MCF 10A (cell line): ENCODE results near the gene SP2. TPM values are rescaled to one million over a fixed set of nuclear protein-coding genes. Genes with fewer than 3 reads are reported as not detected.
A peak's percentile ranks its signal among the peaks of the same experiment; 100 is the strongest.

Source experiments
- BruUV-seq: library from RNA; stranded (reverse); fragments of 400-500 nt; replicated peaks from 2 replicates; lab custom pipeline; 2021; lab: Mats Ljungman, UMichigan
- CTCF ChIA-PET: fragments of 300-600 bp; sonication (Branson Sonifier 250); formaldehyde crosslinking; extraction: SDS; loops from one replicate; lab custom pipeline; 2021; ENCODE audit warnings: antibody characterized with exemption, inconsistent platforms; lab: Yijun Ruan, JAX
- POLR2A ChIA-PET: fragments of 300-600, 350-650 bp; sonication (Branson Sonifier 250); formaldehyde crosslinking; extraction: SDS; loops from one replicate; lab custom pipeline; 2020; ENCODE audit warnings: antibody characterized with exemption, inconsistent platforms; lab: Yijun Ruan, JAX
- DNase-seq: peaks from one replicate; pipeline ENCODE4 v3.0.0-alpha.2; 2018; ENCODE audit not compliant: unreplicated experiment
- H3K27ac Mint-ChIP-seq: one replicate; pipeline ENCODE4 v1.8.0; 2022; ENCODE audit warnings: mild to moderate bottlenecking, low read depth, mixed read lengths; ENCODE audit not compliant: unreplicated experiment
- H3K27me3 Mint-ChIP-seq: one replicate; pipeline ENCODE4 v1.8.0; 2022; ENCODE audit warnings: mixed read lengths; ENCODE audit not compliant: insufficient read depth, unreplicated experiment
- H3K36me3 Mint-ChIP-seq: one replicate; pipeline ENCODE4 v1.8.0; 2022; ENCODE audit warnings: mild to moderate bottlenecking, moderate library complexity, mixed read lengths; ENCODE audit not compliant: insufficient read depth, unreplicated experiment
- H3K4me1 Mint-ChIP-seq: one replicate; pipeline ENCODE4 v1.8.0; 2022; ENCODE audit warnings: mixed read lengths; ENCODE audit not compliant: insufficient read depth, unreplicated experiment
- H3K4me3 Mint-ChIP-seq: one replicate; pipeline ENCODE4 v1.8.0; 2022; ENCODE audit warnings: mild to moderate bottlenecking, moderate library complexity, mixed read lengths; ENCODE audit not compliant: unreplicated experiment
- H3K9me3 Mint-ChIP-seq: one replicate; pipeline ENCODE4 v1.8.0; 2022; ENCODE audit warnings: mixed read lengths; ENCODE audit not compliant: unreplicated experiment
- CTCF ChIP-seq: fragments of 200-600 bp; IDR thresholded peaks from one replicate; pipeline ENCODE4 v1.8.0; 2022; ENCODE audit warnings: antibody characterized with exemption, mild to moderate bottlenecking; ENCODE audit not compliant: unreplicated experiment
- intact Hi-C: fragments of 100-400 bp; cut with micrococcal nuclease; formaldehyde crosslinking; loops from 2 replicates; pipeline ENCODE4 v1.14.1; 2022
- total RNA-seq: library from RNA; stranded (reverse); gene quantifications from 2 replicates; pipeline ENCODE4 v1.2.3, GENCODE V29; 2022

Gene SP2
- total RNA-seq, 1 experiment from 2014 or later = 15.1 TPM

DNA sequence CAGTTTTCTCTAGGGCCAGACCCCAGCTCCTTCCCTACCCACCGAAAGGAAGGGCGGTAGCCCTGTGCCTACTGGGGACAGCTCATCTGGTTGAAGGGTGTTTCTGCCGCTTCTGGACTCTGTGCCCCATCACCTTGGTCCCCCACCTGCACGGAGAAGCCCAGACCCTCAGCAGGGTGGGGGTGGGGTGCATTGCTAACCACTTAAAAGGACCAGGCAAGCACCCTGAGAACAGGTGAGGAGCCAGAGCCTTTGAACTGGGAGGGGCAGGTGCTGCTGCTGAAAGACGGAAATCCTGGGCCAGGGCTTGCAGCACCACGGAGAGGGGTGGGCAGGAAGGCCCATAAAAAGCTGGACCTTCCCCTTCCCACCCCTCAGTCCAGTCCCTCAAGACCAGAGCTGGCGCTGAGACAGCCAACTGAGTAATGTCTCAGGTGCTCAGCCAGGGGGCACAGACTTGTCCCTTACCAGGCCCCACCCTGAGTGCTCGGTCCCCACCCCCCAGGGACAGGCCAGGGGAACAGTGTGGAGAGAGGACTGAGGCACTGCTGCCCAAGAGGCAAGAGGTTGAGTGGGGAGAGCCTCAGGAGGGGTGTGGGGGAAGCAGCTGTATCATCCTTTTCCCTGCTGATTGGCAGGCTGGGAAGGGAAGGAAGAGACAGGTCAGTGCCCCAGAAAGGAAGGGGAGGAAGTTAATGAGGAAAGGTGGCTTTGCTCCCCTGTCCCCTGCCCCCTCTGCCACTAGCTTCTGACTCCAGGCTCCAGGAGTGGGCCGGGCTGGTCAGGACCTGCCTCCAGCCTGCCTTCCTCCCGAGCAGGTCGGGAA, 10.9 kb upstream of the SP2 start:
- ChIA-PET POLR2A (interaction anchor here (0.7 to 3.5 kb wide), 9 partner anchors 8 to 1341 kb away, joined by 3 to 16 read pairs (median 4); partner anchors contain the start of genes SCRN2 and SP2), CTCF (interaction anchor here (0.5 to 15.4 kb wide), 6 partner anchors 9 to 66 kb away, joined by 3 to 523 read pairs (median 3); partner anchors contain the start of genes SCRN2 and SP6)
- no peak overlapping the region for H3K4me3 Mint-ChIP-seq
- no peaks in the 10 kb centered on the region for H3K27me3 Mint-ChIP-seq
- no peak overlapping the region for H3K27ac Mint-ChIP-seq
- no peak for TF ChIP-seq CTCF
- H3K9me3 Mint-ChIP-seq = no peaks in the 10 kb centered on the region
- no peaks in the 10 kb centered on the region for H3K4me1 Mint-ChIP-seq
- no peak for DNase-seq
- H3K36me3 Mint-ChIP-seq = no peaks in the 10 kb centered on the region
- intact Hi-C loops = no loop called here
- no TSS peak for BruUV-seq

DNA sequence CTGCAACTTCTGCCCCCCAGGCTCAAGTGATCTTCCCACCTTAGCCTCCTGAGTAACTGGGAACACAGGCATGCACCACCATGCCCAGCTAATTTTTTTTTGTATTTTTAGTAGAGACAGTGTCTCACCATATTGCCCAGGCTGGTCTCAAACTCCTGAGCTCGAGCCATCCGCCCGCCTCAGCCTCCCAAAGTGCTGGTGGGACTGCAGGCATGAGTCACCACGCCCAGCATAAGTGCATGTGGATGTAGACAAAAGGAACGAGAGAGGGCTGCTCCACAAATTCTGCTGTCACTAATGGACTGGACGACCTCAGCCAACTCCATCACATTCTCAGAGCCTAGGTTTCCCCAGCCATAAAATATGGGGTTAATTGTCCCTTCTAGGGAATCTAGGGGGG, 7.7 kb upstream of the SP2 start:
- no peak for DNase-seq
- Mint-ChIP-seq H3K4me1 (no peaks in the 10 kb centered on the region), H3K9me3 (no peaks in the 10 kb centered on the region), H3K27ac (no peak overlapping the region), H3K36me3 (peaks cover 5% of the 10 kb centered on the region), H3K4me3 (no peak overlapping the region), H3K27me3 (no peaks in the 10 kb centered on the region)
- TF ChIP-seq CTCF = no peak
- intact Hi-C loops = no loop called here
- ChIA-PET CTCF (interaction anchor here (0.5 to 15.4 kb wide), 7 partner anchors 16 to 1840 kb away, joined by 3 to 523 read pairs (median 4); partner anchors contain the start of genes SCRN2 and SP6), POLR2A (interaction anchor here (9.4 kb wide), 1 partner anchor 45 kb away, joined by 178 read pairs; the partner anchor contains the start of gene SCRN2)
- BruUV-seq = no TSS peak

DNA sequence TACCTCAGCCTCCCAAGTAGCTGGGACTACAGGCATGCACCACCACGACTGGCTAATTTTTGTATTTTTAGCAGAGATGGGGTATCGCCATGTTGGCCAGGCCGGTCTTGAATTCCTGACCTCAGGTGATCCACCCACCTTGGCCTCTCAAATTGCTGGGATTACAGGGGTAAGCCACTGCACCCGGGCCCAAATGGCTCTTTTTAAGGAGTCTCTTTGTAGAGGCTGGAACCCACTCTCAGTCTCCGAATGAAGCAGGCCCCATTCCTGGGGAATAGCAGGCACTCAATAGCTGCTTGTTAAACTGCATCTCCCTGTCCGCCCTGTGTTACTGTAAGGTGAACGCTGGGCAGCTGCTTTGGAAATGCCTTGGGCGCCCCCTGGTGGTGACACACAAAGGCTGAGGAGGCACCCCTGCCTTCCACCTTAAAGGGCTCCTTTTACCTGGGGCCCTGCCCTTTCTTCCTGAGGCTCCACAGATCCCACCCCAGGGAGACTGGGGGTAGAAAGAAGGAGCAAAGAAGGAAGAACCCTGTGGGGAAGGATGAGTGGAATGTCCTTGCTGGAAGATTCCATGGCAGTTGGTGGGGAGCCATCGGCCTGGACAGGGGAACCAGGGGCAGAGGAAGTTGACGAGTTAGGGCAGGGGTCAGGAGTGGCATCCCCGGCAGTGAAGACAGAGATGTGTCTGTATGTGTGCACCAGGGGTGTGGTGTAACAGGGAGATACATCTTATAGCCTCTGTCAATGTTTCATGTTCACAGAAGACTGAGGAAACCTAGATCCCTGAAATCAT, 6.1 kb upstream of the SP2 start:
- H3K9me3 Mint-ChIP-seq = no peaks in the 10 kb centered on the region
- ChIA-PET POLR2A (interaction anchor here (0.6 to 9.4 kb wide), 10 partner anchors 14 to 81 kb away, joined by 3 to 178 read pairs (median 4); partner anchors contain the start of genes CDK5RAP3, MRPL10, PNPO and SCRN2), CTCF (interaction anchor here (0.5 to 15.4 kb wide), 23 partner anchors 9 to 1780 kb away, joined by 3 to 523 read pairs (median 4); partner anchors contain the start of genes PNPO, SCRN2 and SP6)
- intact Hi-C loops = loop anchor here (1.0 kb wide), 2 partner anchors 47 to 128 kb away; no protein-coding TSS in a partner anchor
- no TSS peak for BruUV-seq
- H3K27ac Mint-ChIP-seq = no peak overlapping the region
- TF ChIP-seq CTCF = peak; percentile 90
- DNase-seq = peak; percentile 81
- H3K27me3 Mint-ChIP-seq = no peaks in the 10 kb centered on the region
- no peak overlapping the region for H3K4me3 Mint-ChIP-seq
- peaks cover 15% of the 10 kb centered on the region for H3K4me1 Mint-ChIP-seq
- peaks cover 10% of the 10 kb centered on the region for H3K36me3 Mint-ChIP-seq
